ENCODE data around the gene PEX14. TPM values are rescaled to one million over a fixed set of nuclear protein-coding genes. Genes with fewer than 3 reads are reported as not detected.

Gene PEX14
- total and polyA plus RNA-seq, 2 donors (not counting 3 experiments of a cell fraction or from before 2014, with no cell fraction given), result 19.5 to 26.5 TPM

DNA sequence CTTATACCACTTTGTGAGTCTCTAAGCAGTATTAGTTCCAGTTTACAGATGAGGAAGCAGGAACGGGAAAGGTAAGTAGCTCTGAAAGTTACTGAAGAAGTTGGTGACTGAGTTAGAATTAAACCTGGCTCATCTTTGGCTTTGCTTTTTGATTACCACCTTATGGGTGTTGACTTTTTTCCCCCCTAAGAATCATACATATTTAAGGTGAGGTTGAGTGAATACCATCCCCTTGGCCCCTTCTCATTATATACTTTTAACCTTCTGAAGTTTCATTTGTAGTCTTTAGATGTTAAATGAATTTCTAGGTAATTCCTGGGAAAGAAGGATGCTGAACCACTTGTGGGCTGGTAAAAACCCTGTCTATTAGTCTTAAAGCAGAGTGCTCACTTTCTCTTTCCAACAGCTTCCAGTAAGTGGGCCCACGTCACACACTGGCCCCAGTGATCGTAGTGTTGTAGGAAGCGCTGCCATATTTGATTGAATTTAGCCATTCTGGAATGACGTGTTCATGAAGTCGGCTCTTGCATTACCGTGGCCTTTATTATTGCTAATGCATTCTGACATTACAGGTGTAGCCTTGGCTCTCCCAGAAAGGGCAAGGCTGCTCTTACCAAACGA lies 46.9 kb downstream of the PEX14 start:
- TF ChIP-seq POLR2A (IDR thresholded peaks at IDR 0.05; ENCODE audit: low read depth, low read length), result no peak
- TF ChIP-seq MYC (IDR thresholded peaks at IDR 0.05; ENCODE audit: low read depth, low read length), result no peak
- no peak for TF ChIP-seq FOS (IDR thresholded peaks at IDR 0.05; ENCODE audit: borderline replicate concordance, insufficient read depth, low read length)
- TF ChIP-seq POLR2AphosphoS5 (IDR thresholded peaks at IDR 0.05; ENCODE audit: insufficient read depth, low read depth, low read length), result no peak
- TF ChIP-seq JUN (IDR thresholded peaks at IDR 0.05; ENCODE audit: borderline replicate concordance, insufficient read depth, insufficient read length, low read depth), result no peak
- TF ChIP-seq, protein P1, sequence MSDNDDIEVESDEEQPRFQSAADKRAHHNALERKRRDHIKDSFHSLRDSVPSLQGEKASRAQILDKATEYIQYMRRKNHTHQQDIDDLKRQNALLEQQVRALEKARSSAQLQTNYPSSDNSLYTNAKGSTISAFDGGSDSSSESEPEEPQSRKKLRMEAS (IDR thresholded peaks at IDR 0.05; ENCODE audit: insufficient read depth, insufficient read length), result no peak
- no peak for TF ChIP-seq GATA2 (IDR thresholded peaks at IDR 0.05; ENCODE audit: insufficient read depth, insufficient read length, low read depth, low read length)
- no peak for TF ChIP-seq EZH2 (IDR thresholded peaks at IDR 0.05; ENCODE audit: borderline replicate concordance, low read depth, low read length, severe bottlenecking)
- TF ChIP-seq, protein P2, sequence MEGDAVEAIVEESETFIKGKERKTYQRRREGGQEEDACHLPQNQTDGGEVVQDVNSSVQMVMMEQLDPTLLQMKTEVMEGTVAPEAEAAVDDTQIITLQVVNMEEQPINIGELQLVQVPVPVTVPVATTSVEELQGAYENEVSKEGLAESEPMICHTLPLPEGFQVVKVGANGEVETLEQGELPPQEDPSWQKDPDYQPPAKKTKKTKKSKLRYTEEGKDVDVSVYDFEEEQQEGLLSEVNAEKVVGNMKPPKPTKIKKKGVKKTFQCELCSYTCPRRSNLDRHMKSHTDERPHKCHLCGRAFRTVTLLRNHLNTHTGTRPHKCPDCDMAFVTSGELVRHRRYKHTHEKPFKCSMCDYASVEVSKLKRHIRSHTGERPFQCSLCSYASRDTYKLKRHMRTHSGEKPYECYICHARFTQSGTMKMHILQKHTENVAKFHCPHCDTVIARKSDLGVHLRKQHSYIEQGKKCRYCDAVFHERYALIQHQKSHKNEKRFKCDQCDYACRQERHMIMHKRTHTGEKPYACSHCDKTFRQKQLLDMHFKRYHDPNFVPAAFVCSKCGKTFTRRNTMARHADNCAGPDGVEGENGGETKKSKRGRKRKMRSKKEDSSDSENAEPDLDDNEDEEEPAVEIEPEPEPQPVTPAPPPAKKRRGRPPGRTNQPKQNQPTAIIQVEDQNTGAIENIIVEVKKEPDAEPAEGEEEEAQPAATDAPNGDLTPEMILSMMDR (IDR thresholded peaks at IDR 0.05; ENCODE audit: extremely low read depth in 1 of 2, insufficient read depth in 1 of 2, low read depth in 1 of 2, low read length in 2 of 2), result no peak
- ChIA-PET CTCF (interaction anchor here (1.0 to 2.5 kb wide), 4 partner anchors 13 to 344 kb away, joined by 4 to 21 read pairs (median 12); no protein-coding TSS in a partner anchor), POLR2A (no interaction called here)
- Histone ChIP-seq H3K4me2 (ENCODE audit: insufficient read depth, low read length) (no peak overlapping the region), H4K20me1 (replicated peaks; ENCODE audit: control insufficient read depth, extremely low read depth, insufficient read depth, low read length) (no peaks in the 10 kb centered on the region), H3K9me1 (replicated peaks; ENCODE audit: control insufficient read depth, extremely low read depth, insufficient read depth, low read length) (no peaks in the 10 kb centered on the region), H2AFZ (ENCODE audit: low read depth, low read length) (no peak overlapping the region), H3K27me3 (ENCODE audit: control insufficient read depth in 2 of 2, insufficient read depth in 2 of 2, low read length in 2 of 2) (no peaks in the 10 kb centered on the region), H3K9me3 (replicated peaks; ENCODE audit: control insufficient read depth, insufficient read depth, low read length) (no peaks in the 10 kb centered on the region), H3K4me3 (replicated peaks in 1 of 3; ENCODE audit: insufficient read depth in 1 of 3, low read depth in 1 of 3, low read length in 3 of 3) (no peak overlapping the region), H3K9ac (replicated peaks; ENCODE audit: extremely low read depth, insufficient read depth, low read length) (no peak overlapping the region), H3K4me1 (ENCODE audit: control insufficient read depth, extremely low read depth, insufficient read depth, low read length) (peaks cover 3% of the 10 kb centered on the region), H3K36me3 (ENCODE audit: control insufficient read depth in 2 of 2, extremely low read depth in 1 of 2, insufficient read depth in 2 of 2, low read length in 2 of 2) (no peaks in the 10 kb centered on the region), H3K27ac (ENCODE audit: insufficient read depth, low read depth, low read length) (no peak overlapping the region), H3K79me2 (ENCODE audit: control insufficient read depth, insufficient read depth, low read length) (peaks cover 4% of the 10 kb centered on the region)
- no peak for DNase-seq (ENCODE audit: low read depth, low spot score)
- intact Hi-C loops (cut with micrococcal nuclease) (no loop called here), dilution Hi-C loops (cut with MboI; ENCODE audit: extremely low pct_ligation_motif_present, low sequenced_read_pairs) (no loop called here)
- no TSS peak for BruUV-seq (replicated peaks)
- no peak for FAIRE-seq

Data from endothelial cell of umbilical vein (primary cell).